Heart right ventricle (tissue), 16 donors: Measurements from ENCODE around the gene CYB5D1. TPM values are rescaled to one million over a fixed set of nuclear protein-coding genes. Genes with fewer than 3 reads are reported as not detected.

ENCODE experiments used
- ATAC-seq, 8 donors: fragments of 200-7000 bp; cut with Tn5 transposase; one replicate each; pipeline ENCODE4 v1.9.1; 2020; ENCODE audit warnings: mild to moderate bottlenecking in 8 of 8, moderate library complexity in 8 of 8, moderate number of reproducible peaks in 1 of 8
- DNase-seq, 2 donors: peaks; one replicate each; pipeline ENCODE4 v3.0.0-alpha.2; 2020
- H3K27ac ChIP-seq, 10 donors: fragments of 200-600 bp; sonication (generic) in 2 of 10; one replicate each; pipeline versions ENCODE4 v1.5.0 to v1.8.0; 2020 to 2022; ENCODE audit warnings: mild to moderate bottlenecking in 3 of 10
- H3K27me3 ChIP-seq, 7 donors: fragments of 200-600 bp; one replicate each; pipeline ENCODE4 v1.8.0; 2021 to 2022; ENCODE audit warnings: mild to moderate bottlenecking in 2 of 7
- H3K36me3 ChIP-seq, 9 donors: fragments of 200-600 bp; sonication (generic) in 1 of 9; one replicate each; pipeline versions ENCODE4 v1.5.0 to v1.8.0; 2020 to 2022; ENCODE audit warnings: mild to moderate bottlenecking in 2 of 9
- H3K4me1 ChIP-seq, 9 donors: fragments of 200-600 bp; sonication (generic) in 1 of 9; one replicate each; pipeline versions ENCODE4 v1.5.0 to v1.8.0; 2020 to 2022; ENCODE audit warnings: mild to moderate bottlenecking in 4 of 9
- H3K4me3 ChIP-seq, 10 donors: fragments of 200-600 bp; sonication (generic) in 2 of 10; one replicate each; pipeline versions ENCODE4 v1.5.0 to v1.8.0; 2020 to 2022; ENCODE audit warnings: mild to moderate bottlenecking in 7 of 10, moderate library complexity in 2 of 10
- H3K9me3 ChIP-seq, 11 donors: fragments of 200-600 bp in 10 of 11; sonication (generic) in 2 of 11; one replicate each; pipeline versions ENCODE4 v1.5.0 to v1.8.0; 2013 to 2022; ENCODE audit warnings: mild to moderate bottlenecking in 2 of 11, control low read depth in 1 of 11, moderate library complexity in 1 of 11
- CTCF ChIP-seq, 9 donors: fragments of 200-600 bp; sonication (generic) in 2 of 9; IDR thresholded peaks; one replicate each; pipeline versions ENCODE4 v1.5.0 to v1.8.0; 2021 to 2022; ENCODE audit warnings: antibody characterized with exemption in 9 of 9, mild to moderate bottlenecking in 5 of 9, moderate library complexity in 1 of 9
- WGBS, 2 donors: extraction: QIAGEN DNeasy Blood & Tissue Kit; methylation state at CpG; one replicate each; pipeline ENCODE4 v1.1.7; 2013; ENCODE audit warnings: inconsistent platforms in 1 of 2; 5-methylcytosine and 5-hydroxymethylcytosine counted together
- intact Hi-C, 10 donors: fragments of 100-400 bp; cut with DNase I; formaldehyde crosslinking; loops; one replicate each; pipeline versions ENCODE4 v1.11.1 to v1.14.2; 2022
- polyA plus RNA-seq, 2 donors: library from polyadenylated mRNA; stranded (reverse); fragments of 200-250 nt; gene quantifications; one replicate each; pipeline ENCODE4 v1.2.3, GENCODE V29; 2013
- total RNA-seq, 10 donors: library from RNA; stranded (reverse); fragmentation: NEBNext Ultra II Directional in 3 of 10; extraction: Animal tissue kit (Norgen Biotek cat#: 25700) in 3 of 10; gene quantifications; one replicate each; pipeline versions ENCODE4 v1.2.1 to v1.2.4, GENCODE V29; 2021 to 2023
- donor health status: Arrhythmogenic right ventricular cardiomyopathy.
- donor health status: ischemic (EF 13 %, LVEDD 7.1; RV severe dilation, severe dysfunction).
- donor health status: healthy with polysubstance abuse.
- donor health status: DM: no; HTN: yes; CAD: no.
- donor health status: DM: no; HTN: no; CAD: no.
- donor health status: ischemic (EF 25% LVEDD 6.9; RV normal size, moderate dysfunction).
- donor health status: ischemic (EF 25% LVEDD 5.7; RV mildly dilated, moderate dysfunction).
- donor health status: healthy.
- donor health status: DM: yes; HTN: yes; CAD: no.
- donor health status: Ischemic cardiomyopathy.
- donor health status: ischemic (EF 35%, LVEDD 5.7; RV mildly dilated, moderate dysfunction).
- donor health status: nonischemic (EF 11% LVEDD 7.7; RV severe dilation, severe dysfunction).
- donor health status: DM: yes; HTN: yes; CAD: no.
- donor health status: PGD.
- donor health status: ischemic (EF 29% LVEDD 5.4; RV normal size, mild dysfunction).
- donor health status: nonischemic (EF 23%, LVEDD 6.1; RV moderate dilation, normal function).

CYB5D1 gene
- total and polyA plus RNA-seq, 12 donors = 10.0 to 20.1 (median 15.7) TPM

- Histone ChIP-seq H3K4me3 (peak overlapping the region; percentile 68 to 90 (median 76)), H3K27me3 (no peaks in the 10 kb centered on the region), H3K36me3 (peaks cover 0 to 50% (median 20%) of the 10 kb centered on the region in 9 donors), H3K4me1 (peaks cover 15 to 56% (median 45%) of the 10 kb centered on the region in 9 donors), H3K9me3 (no peaks in the 10 kb centered on the region), H3K27ac (peak overlapping the region; percentile 90 to 100 (median 97))
- peak; percentile 81 to 85 for DNase-seq
- no peak for TF ChIP-seq CTCF (IDR thresholded peaks at IDR 0.05)
- peak; percentile 22 to 58 (median 40) for ATAC-seq
- intact Hi-C loops = loop anchor here in 5 of 10 donors (1.0 to 10.0 kb wide), 4 partner anchors 9 to 311 kb away; partner anchors contain the start of genes KDM6B (in 2 of the 5), NAA38 (in 2 of the 5) and PER1 (in 2 of the 5)
- 0 to 2% methylated on average over 59 to 60 of the region's 61 CpGs for WGBS, 2 donors
These were observed 14.1 kb upstream of the CYB5D1 start for GRCh38 chr17:7843536-7844291.

DNA sequence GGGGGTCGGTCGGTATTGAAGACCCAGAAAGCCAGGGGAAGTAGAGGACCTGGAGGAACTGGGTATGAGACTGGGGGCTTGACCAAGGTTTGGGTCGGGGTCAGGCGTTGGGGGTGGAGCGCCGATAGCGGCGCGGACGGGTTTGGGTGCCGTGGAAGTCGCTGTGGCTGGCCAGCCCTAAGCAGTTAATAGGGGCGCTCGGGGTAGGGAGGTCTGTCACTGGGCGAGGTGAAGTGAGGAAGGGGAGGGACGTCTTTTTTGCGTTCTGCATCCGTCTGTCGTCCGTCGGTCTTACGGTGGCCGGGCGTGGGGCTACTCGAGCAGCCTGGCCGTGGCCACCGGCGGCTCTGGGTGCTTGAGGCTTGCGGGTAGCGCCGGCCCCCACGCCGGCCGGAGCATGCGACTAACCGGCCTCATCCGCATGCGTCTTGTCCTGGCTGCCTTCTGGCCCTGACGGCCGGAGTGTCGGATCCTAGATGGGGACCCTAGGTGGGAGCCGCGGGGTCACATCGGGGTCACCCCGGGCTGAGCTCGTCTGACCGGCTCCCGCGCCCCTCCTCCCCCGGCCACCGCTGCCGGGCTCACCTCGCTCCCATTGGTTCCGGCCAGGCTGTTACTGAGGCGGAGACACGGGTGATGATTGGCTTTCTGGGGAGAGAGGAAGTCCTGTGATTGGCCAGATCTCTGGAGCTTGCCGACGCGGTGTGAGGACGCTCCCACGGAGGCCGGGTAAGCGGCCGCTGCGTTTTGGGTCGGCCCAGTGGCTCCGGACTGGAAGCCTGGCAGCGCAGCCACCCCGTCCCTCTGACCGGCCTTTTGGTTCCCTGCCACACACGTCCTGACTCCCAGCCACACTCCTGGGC, 13.3 kb upstream of the CYB5D1 start:
- intact Hi-C loops = loop anchor here in 3 of 10 donors (1.0 to 10.0 kb wide), 3 partner anchors 10 to 310 kb away; partner anchors contain the start of genes PER1 (in 2 of the 3) and KDM6B (in 1 of the 3)
- Histone ChIP-seq H3K4me3 (peak overlapping the region; percentile 68 to 90 (median 76)), H3K27me3 (no peaks in the 10 kb centered on the region), H3K9me3 (no peaks in the 10 kb centered on the region), H3K27ac (peak overlapping the region; percentile 90 to 100 (median 97)), H3K36me3 (peaks cover 0 to 58% (median 28%) of the 10 kb centered on the region in 9 donors), H3K4me1 (peaks cover 12 to 48% (median 37%) of the 10 kb centered on the region in 9 donors)
- ATAC-seq (peak; percentile 57 to 80 (median 71)), DNase-seq (peak; percentile 88 to 94)
- TF ChIP-seq CTCF (IDR thresholded peaks at IDR 0.05) = no peak
- WGBS, 2 donors = 1% methylated on average over 65 to 71 of the region's 71 CpGs

GRCh38 chr17:7845359-7846062, 12.3 kb upstream of the CYB5D1 start:
- Histone ChIP-seq H3K27ac (peak overlapping the region in 9 of 10 donors; percentile 90 to 100 (median 98)), H3K4me1 (peaks cover 12 to 38% (median 28%) of the 10 kb centered on the region in 9 donors), H3K36me3 (peaks cover 0 to 60% (median 38%) of the 10 kb centered on the region in 9 donors), H3K9me3 (no peaks in the 10 kb centered on the region), H3K4me3 (peak overlapping the region in 9 of 10 donors; percentile 68 to 90 (median 76)), H3K27me3 (no peaks in the 10 kb centered on the region)
- no peak for DNase-seq
- intact Hi-C loops = loop anchor here in 1 of 10 donors (10.0 kb wide), 1 partner anchor 309 kb away; the partner anchor contains the start of gene PER1
- no peak for TF ChIP-seq CTCF (IDR thresholded peaks at IDR 0.05)
- WGBS, 2 donors = 72 to 75% methylated on average over 15 of the region's 15 CpGs
- no peak for ATAC-seq
